ENCODE data around the gene BPIFB6.

Gene BPIFB6, protein sequence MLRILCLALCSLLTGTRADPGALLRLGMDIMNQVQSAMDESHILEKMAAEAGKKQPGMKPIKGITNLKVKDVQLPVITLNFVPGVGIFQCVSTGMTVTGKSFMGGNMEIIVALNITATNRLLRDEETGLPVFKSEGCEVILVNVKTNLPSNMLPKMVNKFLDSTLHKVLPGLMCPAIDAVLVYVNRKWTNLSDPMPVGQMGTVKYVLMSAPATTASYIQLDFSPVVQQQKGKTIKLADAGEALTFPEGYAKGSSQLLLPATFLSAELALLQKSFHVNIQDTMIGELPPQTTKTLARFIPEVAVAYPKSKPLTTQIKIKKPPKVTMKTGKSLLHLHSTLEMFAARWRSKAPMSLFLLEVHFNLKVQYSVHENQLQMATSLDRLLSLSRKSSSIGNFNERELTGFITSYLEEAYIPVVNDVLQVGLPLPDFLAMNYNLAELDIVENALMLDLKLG

GRCh38 chr20:33031531-33031930 is at the start of gene BPIFB6:
Gene BPIFB6 (plus strand): TSS chr20:33031648. CDS start chr20:33031648, 0 bp downstream.
- DNase-seq (ENCODE audit: low read depth in 2 of 2), result no peak

GRCh38 chr20:32982617-32983458 is 48.6 kb upstream of the BPIFB6 start:
- no peak for DNase-seq (ENCODE audit: low read depth in 2 of 2)

DNA sequence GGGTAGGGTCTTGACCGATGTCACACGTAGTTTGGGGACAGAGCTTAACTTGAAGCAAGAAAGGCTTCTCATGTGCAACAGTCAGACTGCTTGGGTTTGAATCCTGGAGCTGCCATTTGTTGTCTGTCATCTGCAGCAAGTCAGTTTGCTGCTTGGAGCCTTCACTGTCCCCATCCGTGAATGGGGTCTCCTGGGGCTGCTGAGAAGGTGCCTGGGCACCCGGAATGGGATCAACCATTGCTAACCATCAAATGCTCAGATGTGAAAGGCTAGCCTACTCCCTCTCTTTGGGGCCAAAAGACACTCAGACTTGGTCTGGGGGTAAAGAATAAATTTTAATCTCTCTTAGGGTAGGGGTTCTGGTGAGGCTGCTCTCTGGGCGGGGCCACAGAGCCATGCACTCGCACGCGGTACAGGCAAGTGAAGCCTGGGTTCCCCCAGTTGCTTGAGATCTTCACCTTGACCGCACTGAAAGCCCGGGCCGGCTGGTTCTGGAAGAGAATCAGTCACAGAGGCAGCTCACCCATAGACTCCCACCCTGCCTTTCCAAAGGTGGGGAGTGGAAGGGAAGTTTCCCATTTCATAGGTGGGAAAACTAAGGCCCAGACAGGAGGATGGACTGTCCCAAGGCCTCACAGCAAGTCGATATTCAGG is 47.9 kb upstream of the BPIFB6 start:
- no peak for DNase-seq (ENCODE audit: low read depth in 2 of 2)

- no peak for DNase-seq (ENCODE audit: low read depth in 2 of 2)
These were observed 47.3 kb upstream of the BPIFB6 start for GRCh38 chr20:32984196-32984595.

DNA sequence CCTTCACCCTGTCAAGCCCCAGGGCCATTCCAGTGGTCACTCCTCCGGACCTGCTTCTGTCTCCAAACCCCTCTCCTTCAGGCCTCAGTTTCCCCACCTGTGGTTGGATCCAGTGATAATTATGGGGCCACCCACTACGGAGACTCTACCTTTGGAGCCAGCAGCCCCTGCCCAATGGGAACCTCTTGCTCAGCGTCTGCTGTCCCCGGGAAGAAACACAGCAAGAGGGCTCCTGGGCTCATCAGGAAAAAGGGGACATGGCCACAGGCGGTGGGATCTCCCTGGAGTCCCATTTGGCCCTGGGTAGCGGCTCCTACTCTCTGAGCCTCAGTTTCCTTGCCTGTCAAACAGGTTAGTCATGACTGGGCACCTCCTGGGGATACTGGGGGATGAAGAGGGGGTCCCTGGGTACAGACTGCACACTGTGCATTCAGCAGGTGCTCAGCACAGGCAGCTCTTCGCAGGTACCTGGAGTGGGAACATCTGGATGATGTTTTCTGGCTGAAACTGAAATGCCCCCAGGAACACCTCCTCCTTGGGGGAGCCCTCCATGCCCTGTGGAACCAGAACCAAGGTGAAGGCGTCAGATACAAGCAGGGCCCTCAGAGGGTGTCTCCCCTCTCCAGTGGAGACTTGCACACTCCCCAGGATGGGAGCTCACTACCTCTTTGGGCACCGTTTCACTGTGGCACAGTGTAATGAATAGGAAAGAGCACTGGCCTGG is 46.7 kb upstream of the BPIFB6 start:
- no peak for DNase-seq (ENCODE audit: low read depth in 2 of 2)

DNA sequence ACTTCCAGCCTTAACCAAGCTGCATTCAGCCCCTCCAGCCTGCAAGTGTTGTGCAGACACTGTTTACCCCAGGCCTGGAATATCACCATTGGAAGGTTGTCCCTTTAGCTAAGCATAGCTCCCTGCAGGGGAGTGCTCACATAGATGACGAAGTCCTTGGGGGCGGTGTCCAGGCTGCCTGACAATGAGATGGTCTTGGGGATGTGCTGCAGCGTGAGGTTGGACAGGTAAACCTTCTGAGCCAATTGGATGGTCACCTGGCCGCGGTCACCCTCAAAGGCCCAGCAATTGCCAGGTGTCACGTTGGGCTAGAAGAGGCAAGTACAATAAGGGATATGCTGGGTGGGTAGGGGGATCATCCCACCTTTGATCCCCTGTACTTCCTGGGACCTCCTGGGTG is 45.9 kb upstream of the BPIFB6 start:
- DNase-seq (ENCODE audit: low read depth in 2 of 2), result no peak

GRCh38 chr20:32986331-32986966 is 45.0 kb upstream of the BPIFB6 start:
- no peak for DNase-seq (ENCODE audit: low read depth in 2 of 2)

DNA sequence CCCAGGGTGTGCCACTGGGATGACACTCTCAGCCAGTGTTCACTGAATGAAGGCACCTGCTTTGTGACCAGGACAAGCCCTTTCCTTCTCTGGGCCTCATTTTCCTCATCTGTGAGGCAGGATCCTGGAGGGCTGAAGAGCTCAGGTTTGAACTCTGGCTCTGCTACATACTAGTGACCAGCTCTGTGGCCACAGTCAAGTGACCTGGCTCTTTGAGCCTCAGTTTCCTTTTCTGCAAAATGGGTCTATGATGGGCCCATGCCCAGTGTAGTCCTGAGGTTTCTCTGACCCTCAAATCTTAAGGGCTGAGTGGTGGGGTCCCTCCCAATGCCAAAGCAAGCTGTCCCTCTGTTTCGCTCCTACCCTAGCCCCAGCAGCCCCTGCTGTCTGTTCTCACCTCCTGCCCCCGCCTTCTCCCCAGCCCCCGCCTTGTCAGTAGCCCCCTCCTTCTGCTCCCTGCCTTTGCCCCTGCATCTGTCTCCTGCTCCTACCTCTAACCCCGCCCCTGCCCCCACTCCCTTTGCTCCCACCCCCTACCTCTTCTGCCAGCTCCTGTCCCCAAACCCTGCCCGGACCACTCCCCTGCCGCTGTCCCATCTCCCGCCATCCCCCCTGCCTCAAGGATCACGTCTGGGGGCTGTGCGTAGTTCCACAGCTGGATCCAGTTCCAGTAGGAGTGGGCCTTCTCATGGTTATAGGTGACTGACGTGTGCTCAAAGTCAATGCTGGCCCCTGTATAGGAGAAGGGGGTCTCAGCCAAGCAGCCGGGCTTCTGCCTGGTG is 44.2 kb upstream of the BPIFB6 start:
- DNase-seq (ENCODE audit: low read depth in 2 of 2), result no peak

DNA sequence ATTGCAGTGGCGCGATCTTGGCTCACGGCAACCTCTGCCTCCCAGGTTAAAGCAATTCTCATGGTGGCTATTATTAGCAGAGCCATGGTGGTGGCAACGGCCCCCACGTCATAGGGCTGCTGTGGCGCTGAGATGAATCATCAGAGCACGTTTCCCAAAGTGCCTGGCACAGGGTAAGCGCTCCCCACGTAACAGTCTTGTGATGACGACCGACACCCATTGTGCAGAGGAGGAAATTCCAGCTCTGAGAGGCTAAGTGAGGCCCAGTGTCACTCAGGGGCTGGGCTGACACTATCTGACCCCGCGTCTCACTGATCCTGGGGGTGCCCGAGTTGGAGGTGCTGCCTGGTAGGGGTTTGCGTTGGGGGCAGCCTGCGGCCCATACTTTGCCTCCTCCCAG is 43.4 kb upstream of the BPIFB6 start:
- DNase-seq (ENCODE audit: low read depth in 2 of 2), result no peak

- DNase-seq (ENCODE audit: low read depth in 2 of 2), result no peak
These were observed 41.8 kb upstream of the BPIFB6 start for GRCh38 chr20:32989507-32990283.

- DNase-seq (ENCODE audit: low read depth in 2 of 2), result no peak
These were observed 41.0 kb upstream of the BPIFB6 start for GRCh38 chr20:32990426-32990825.

DNA sequence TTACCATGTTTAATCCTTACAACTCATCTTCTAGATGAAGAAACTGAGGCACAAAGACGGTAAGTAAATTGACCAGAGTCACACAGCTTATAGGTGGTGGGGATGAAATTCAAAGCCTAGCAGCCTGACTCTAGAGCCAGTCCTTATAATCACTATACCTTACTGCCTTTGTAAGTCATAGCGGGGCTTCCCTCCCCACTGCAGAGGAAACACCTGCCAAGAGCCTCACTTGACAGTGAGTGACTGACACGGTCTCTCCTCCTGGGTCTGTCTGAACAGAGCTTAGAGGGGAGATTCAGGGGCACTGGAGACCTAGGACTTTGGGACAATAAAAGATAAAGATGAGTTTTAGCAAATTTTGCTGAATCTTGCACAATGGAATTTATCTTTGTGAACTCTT is 40.1 kb upstream of the BPIFB6 start:
- no peak for DNase-seq (ENCODE audit: low read depth in 2 of 2)

DNA sequence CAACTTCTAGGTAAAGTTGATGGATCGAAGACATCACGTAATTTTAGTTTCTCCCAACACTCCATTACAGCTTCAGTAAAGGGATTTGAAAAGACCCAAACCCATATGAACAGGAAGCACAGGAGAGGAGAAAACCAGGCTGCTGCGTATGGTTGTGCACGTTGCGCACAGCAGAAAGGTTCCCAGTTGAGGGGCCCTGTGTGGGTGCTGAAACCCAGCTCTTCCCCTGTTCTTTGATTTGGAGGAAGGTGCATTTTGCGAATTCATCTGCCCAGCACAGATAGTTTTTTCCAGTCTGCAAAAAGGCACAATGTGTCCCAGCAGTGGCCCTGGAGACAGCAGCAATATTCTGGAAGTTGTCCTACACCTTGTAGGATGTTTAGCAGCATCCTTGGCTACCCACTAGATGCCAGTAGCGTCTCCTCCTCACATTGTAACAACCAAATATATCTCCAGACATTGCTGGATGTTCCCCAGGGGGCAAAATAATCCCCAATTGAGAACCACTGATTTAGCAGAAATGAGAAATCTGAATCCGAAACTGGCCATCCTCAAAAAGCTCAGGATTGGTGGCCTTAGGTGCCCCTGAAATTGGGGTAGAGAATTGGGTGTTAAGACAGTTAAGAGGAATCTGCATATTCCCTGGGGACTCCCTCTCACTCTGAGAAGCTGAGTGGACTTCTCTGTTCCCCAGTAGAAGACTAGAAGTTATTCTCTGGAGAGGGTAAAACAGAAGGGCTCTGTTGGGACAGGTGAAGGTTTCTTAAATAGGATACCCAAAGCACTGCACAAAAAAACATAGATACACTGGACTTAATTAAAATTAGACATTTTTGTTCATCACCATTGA is 39.4 kb upstream of the BPIFB6 start:
- no peak for DNase-seq (ENCODE audit: low read depth in 2 of 2)

DNA sequence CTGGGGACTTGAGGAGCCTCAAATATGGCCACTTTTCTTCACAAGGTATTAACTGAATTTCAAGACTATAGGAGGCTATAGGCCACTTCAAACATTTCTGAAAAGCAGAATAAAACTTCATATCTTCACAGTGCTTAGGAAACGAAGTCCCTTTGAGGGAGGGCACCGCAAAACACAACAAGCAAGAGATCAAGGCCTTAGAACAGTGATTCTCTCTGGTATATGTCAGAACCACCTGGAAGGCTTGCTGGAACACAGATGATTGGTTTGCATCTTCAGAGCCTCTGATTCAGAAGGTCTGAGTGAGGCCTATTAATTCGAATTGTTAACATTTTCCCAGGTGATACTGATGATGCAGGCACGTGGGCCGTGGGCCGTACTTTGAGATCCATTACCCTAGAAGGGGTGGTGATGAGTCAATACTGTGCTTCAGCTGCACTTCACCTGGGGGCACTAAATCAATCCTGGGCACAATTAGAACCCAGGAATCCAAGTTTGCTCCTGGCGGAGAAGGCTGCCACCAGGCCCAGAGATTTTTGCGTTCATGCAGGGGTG is 37.9 kb upstream of the BPIFB6 start:
- DNase-seq (ENCODE audit: low read depth in 2 of 2), result no peak

GRCh38 chr20:32995802-32996201 is 35.6 kb upstream of the BPIFB6 start:
- no peak for DNase-seq (ENCODE audit: low read depth in 2 of 2)

DNA sequence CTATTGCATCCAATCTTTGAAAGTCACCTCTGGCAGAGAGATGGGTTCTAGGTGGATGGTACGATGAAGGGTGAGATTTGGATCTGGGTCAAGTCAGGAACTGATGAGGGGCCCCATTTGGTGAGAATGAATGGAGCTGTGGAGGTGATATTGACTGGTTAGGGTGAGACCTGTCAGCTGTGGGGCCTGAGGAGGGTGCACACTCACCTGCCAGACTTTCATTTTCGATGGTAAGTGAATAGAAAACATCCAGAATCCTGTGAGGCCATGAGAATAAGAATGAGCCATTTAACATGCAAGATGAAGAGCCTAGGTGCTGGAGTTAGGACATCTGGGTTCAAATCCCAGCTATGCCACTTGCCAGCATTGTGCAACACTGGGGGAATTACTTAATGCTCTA is 34.0 kb upstream of the BPIFB6 start:
- DNase-seq (ENCODE audit: low read depth in 2 of 2), result no peak

DNA sequence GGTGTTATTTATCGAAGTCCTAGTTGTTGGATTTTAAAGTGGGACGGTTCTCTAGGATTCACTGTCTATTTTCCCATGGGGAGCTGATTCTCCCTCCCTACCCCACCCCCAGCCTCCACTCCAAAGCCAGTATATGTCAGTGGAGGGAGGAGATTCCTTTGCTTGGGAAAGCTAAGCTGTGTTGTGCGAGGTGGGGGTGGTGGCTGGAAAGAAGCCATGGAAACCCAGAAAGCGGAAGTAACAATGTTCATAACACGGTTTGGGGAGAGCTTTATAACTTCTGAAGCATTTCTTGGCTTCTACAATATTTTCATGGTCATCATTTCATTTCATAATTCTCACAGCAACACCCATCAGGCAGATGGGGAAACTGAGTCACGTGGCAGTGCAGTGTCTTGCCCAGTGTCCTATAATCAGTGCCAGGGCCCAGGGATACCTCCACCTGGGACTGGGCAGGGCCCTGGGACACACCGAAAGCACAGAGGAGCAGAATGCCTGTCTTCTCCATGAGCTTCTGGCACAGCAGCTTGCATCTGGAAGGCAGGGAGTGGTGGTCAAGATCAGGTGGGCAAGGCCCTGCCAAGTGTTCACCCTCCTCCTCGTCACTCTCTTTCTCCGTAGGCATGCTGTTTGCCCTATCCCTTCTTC is 31.7 kb upstream of the BPIFB6 start:
- DNase-seq (ENCODE audit: low read depth in 2 of 2), result no peak

All from stimulated activated CD8-positive, alpha-beta memory T cell treated with anti-CD3 and anti-CD28 coated beads, Interleukin-7, amount 100 ng/mL, for 1 hour (primary cell).